GM12892 (cell line): Measurements from ENCODE around the gene FAM124A.

ENCODE experiments used
- POLR2A ChIP-seq: IDR thresholded peaks from 2 replicates; pipeline ENCODE4 v1.6.1; 2011; ENCODE audit warnings: low read depth, low read length, control low read depth
- POLR2AphosphoS5 ChIP-seq: IDR thresholded peaks from 2 replicates; pipeline ENCODE4 v1.6.1; 2011; ENCODE audit warnings: low read depth, low read length, control low read depth
- TAF1 ChIP-seq: IDR thresholded peaks from 2 replicates; pipeline ENCODE4 v1.6.1; 2011; ENCODE audit warnings: low read depth, mild to moderate bottlenecking, control low read depth, low read length, borderline replicate concordance

DNA sequence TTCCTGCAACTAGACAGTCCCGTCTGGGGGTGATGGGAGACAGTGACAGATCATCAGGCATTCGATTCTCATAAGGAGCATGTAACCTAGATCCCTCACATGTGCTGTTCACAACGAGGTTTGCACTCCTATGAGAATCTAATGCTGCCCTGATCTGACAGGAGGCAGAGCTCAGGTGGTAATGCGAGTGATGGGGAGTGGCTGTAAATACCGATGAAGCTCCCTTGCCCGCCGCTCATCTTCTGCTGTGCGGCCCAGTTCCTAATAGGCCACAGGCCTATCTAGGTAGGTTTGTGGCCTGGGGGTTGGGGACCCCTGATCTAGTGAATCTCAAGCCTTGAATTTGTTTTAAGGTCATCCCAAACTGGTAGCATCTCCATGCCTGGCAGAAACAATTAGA lies 27.3 kb upstream of the FAM124A start:
- TF ChIP-seq POLR2A, result no peak
- TF ChIP-seq TAF1, result no peak
- TF ChIP-seq POLR2AphosphoS5, result no peak
